A549 (cell line): ENCODE data around the gene SYCP1. TPM values are rescaled to one million over a fixed set of nuclear protein-coding genes. Genes with fewer than 3 reads are reported as not detected.

ENCODE experiments used
- ATAC-seq, 2 experiments: fragments of 200-7000 bp in 1 of 2; fragments of >200 bp in 1 of 2; cut with Nextera tagmentation in 1 of 2; cut with Tn5 transposase in 1 of 2; 3 replicates each; pipeline versions ENCODE4 v1.8.0 to v1.9.1; 2018 to 2020; ENCODE audit warnings: mild to moderate bottlenecking in 1 of 2, moderate library complexity in 1 of 2
- CTCF ChIA-PET: fragments of 300-600 bp; sonication (Branson Sonifier 250); formaldehyde crosslinking; extraction: SDS; loops from one replicate; lab custom pipeline; 2021; ENCODE audit warnings: antibody characterized with exemption, inconsistent platforms; lab: Yijun Ruan, JAX
- POLR2A ChIA-PET: fragments of 350-600 bp; formaldehyde crosslinking; extraction: SDS; loops from one replicate; lab custom pipeline; 2021; ENCODE audit warnings: antibody characterized with exemption, inconsistent platforms; lab: Yijun Ruan, JAX
- DNase-seq, 2 experiments: peaks; one replicate each; pipeline versions ENCODE4 v3.0.0 to v3.0.0-alpha.2; 2011 to 2016; ENCODE audit warnings: low read depth in 1 of 2, low spot score in 1 of 2
- FAIRE-seq: peaks from 2 replicates; lab custom pipeline; 2011; peaks lifted over from hg19 to GRCh38; lab: Jason Lieb, UNC
- H3K27ac ChIP-seq, 2 experiments: fragments of >200 bp; sonication (Bioruptor Twin); formaldehyde crosslinking; 3 replicates each; pipeline ENCODE4 v1.5.1; 2016 to 2017
- H3K4me1 ChIP-seq: fragments of >200 bp; sonication (Bioruptor Twin); formaldehyde crosslinking; 3 replicates; pipeline ENCODE4 v1.6.1; 2016
- H3K4me2 ChIP-seq: fragments of >200 bp; sonication (Bioruptor Twin); formaldehyde crosslinking; 3 replicates; pipeline ENCODE4 v1.6.1; 2016
- H3K4me3 ChIP-seq: fragments of >200 bp; sonication (Bioruptor Twin); formaldehyde crosslinking; 3 replicates; pipeline ENCODE4 v1.5.1; 2016
- H3K9me3 ChIP-seq: fragments of >200 bp; sonication (Bioruptor Twin); formaldehyde crosslinking; 3 replicates; pipeline ENCODE4 v1.6.1; 2016
- CEBPB ChIP-seq, 2 experiments: fragments of >200 bp in 1 of 2; sonication (Bioruptor Twin) in 1 of 2; formaldehyde crosslinking in 1 of 2; IDR thresholded peaks; 2 replicates each; pipeline ENCODE4 v1.6.1; 2012 to 2016
- CHD2 ChIP-seq: fragments of 150-350 bp; IDR thresholded peaks from 2 replicates; pipeline ENCODE4 v1.6.1; 2014; ENCODE audit warnings: low read length; ENCODE audit not compliant: partially characterized antibody
- CTCF ChIP-seq: fragments of >200 bp; sonication (Bioruptor Twin); formaldehyde crosslinking; IDR thresholded peaks from 3 replicates; pipeline ENCODE4 v1.5.1; 2016
- E2F6 ChIP-seq: IDR thresholded peaks from 2 replicates; pipeline ENCODE4 v1.6.1; 2012; ENCODE audit warnings: low read depth, borderline replicate concordance
- EHMT2 ChIP-seq: fragments of 200-600 bp; sonication (generic); IDR thresholded peaks from 2 replicates; pipeline ENCODE4 v1.6.1; 2016; ENCODE audit warnings: antibody characterized with exemption, low read depth, mild to moderate bottlenecking, moderate library complexity
- ESRRA ChIP-seq: fragments of 150-350 bp; IDR thresholded peaks from 2 replicates; pipeline ENCODE4 v1.6.1; 2014; ENCODE audit warnings: mild to moderate bottlenecking, low read length, borderline replicate concordance
- FOSL2 ChIP-seq, 2 experiments: fragments of 450-650 bp in 1 of 2; fragments of >200 bp in 1 of 2; sonication (Bioruptor Twin) in 1 of 2; formaldehyde crosslinking; IDR thresholded peaks; 2 replicates each; pipeline versions ENCODE4 v1.5.0 to v1.6.1; 2016 to 2020; ENCODE audit warnings: mild to moderate bottlenecking in 1 of 2, moderate library complexity in 1 of 2
- KDM5A ChIP-seq: fragments of 200-600 bp; sonication (generic); IDR thresholded peaks from 2 replicates; pipeline ENCODE4 v1.6.1; 2016; ENCODE audit warnings: antibody characterized with exemption, mild to moderate bottlenecking
- NFE2L2 ChIP-seq: fragments of 150-350 bp; conservative IDR thresholded peaks from 2 replicates; pipeline ENCODE4 v1.6.1; 2014; ENCODE audit warnings: low read length
- NR3C1 ChIP-seq: fragments of >200 bp; sonication (Bioruptor Twin); formaldehyde crosslinking; IDR thresholded peaks from 3 replicates; pipeline ENCODE4 v1.6.1; 2017
- PBX3 ChIP-seq: IDR thresholded peaks from 2 replicates; pipeline ENCODE4 v1.6.1; 2012
- RARB ChIP-seq: fragments of 250-450 bp; sonication (Bioruptor Pico); IDR thresholded peaks from 2 replicates; pipeline ENCODE4 v1.8.0; 2021; ENCODE audit warnings: mild to moderate bottlenecking, moderate library complexity
- RCOR1 ChIP-seq: fragments of 150-350 bp; IDR thresholded peaks from 2 replicates; pipeline ENCODE4 v1.6.1; 2014; ENCODE audit warnings: antibody characterized with exemption, low read length, low read depth
- REST ChIP-seq: fragments of 200-600 bp; sonication (generic); IDR thresholded peaks from 2 replicates; pipeline ENCODE4 v1.6.1; 2016; ENCODE audit warnings: antibody characterized with exemption, mild to moderate bottlenecking, moderate library complexity
- RFX5 ChIP-seq: fragments of 450-650 bp; IDR thresholded peaks from 2 replicates; pipeline ENCODE4 v1.7.1; 2014; ENCODE audit warnings: antibody characterized with exemption, mild to moderate bottlenecking, moderate library complexity
- RNF2 ChIP-seq: fragments of 200-600 bp; sonication (generic); IDR thresholded peaks from 2 replicates; pipeline ENCODE4 v1.6.1; 2016; ENCODE audit warnings: low read depth, mild to moderate bottlenecking, antibody characterized with exemption, moderate library complexity, borderline replicate concordance
- TP53 ChIP-seq: fragments of 250-450 bp; sonication (Bioruptor Pico); IDR thresholded peaks from 2 replicates; pipeline ENCODE4 v1.5.0; 2021; ENCODE audit warnings: mild to moderate bottlenecking, moderate library complexity
- USF2 ChIP-seq: fragments of 450-650 bp; IDR thresholded peaks from 2 replicates; pipeline ENCODE4 v1.6.1; 2014; ENCODE audit warnings: antibody characterized with exemption
- ZC3H11A ChIP-seq: fragments of 450-650 bp; IDR thresholded peaks from 2 replicates; pipeline ENCODE4 v1.6.1; 2014; ENCODE audit warnings: antibody characterized with exemption, mild to moderate bottlenecking
- ZFP36 ChIP-seq: fragments of 450-650 bp; IDR thresholded peaks from 2 replicates; pipeline ENCODE4 v1.6.1; 2014; ENCODE audit warnings: borderline replicate concordance; ENCODE audit not compliant: partially characterized antibody
- ZNF302 ChIP-seq: fragments of 250-450 bp; sonication (Bioruptor Pico); IDR thresholded peaks from 2 replicates; pipeline ENCODE4 v1.9.0; 2021; ENCODE audit warnings: inconsistent platforms, mild to moderate bottlenecking, moderate library complexity
- WGBS: methylation state at CpG from one replicate; pipeline ENCODE4 v1.1.6; 2017; ENCODE audit errors: missing lambda C conversion rate; 5-methylcytosine and 5-hydroxymethylcytosine counted together
- polyA plus RNA-seq, 4 experiments: library from polyadenylated mRNA; depleted of rRNA in 3 of 4; stranded (reverse); fragments of >200 nt; fragmentation: RNase III in 1 of 4; extraction: RNeasy Plus Mini Kit Qiagen cat#74134 plus additional on column Dnase treatment in 1 of 4; gene quantifications; 2 replicates in 3 of 4; 3 replicates in 1 of 4; pipeline ENCODE4 v1.2.3, GENCODE V29; 2011 to 2017

Gene SYCP1
- polyA plus RNA-seq, 2 of the 4 experiments (the other 2 are of a cell fraction), result not detected

- Histone ChIP-seq H3K9me3 (no peaks in the 10 kb centered on the region), H3K4me3 (no peak overlapping the region), H3K4me1 (no peaks in the 10 kb centered on the region), H3K4me2 (no peak overlapping the region), H3K27ac (no peak overlapping the region)
- DNase-seq (no peak), FAIRE-seq (no peak), ATAC-seq (no peak)
- no peak for TF ChIP-seq CHD2
- no peak for TF ChIP-seq ZFP36
- no peak for TF ChIP-seq REST
- no peak for TF ChIP-seq TP53 (CRISPR knock-in tag)
- TF ChIP-seq RCOR1, result no peak
- TF ChIP-seq ESRRA, result no peak
- TF ChIP-seq EHMT2, result no peak
- TF ChIP-seq ZC3H11A, result no peak
- no peak for TF ChIP-seq CTCF
- TF ChIP-seq FOSL2 (IDR thresholded peaks at IDR 0.05), result no peak
- no peak for TF ChIP-seq FOSL2 (CRISPR knock-in tag; IDR thresholded peaks at IDR 0.05)
- no peak for TF ChIP-seq RFX5
- no peak for TF ChIP-seq E2F6
- TF ChIP-seq NR3C1, result no peak
- CTCF ChIA-PET, result no interaction called here
- POLR2A ChIA-PET, result no interaction called here
- 45% methylated on average over 4 of the region's 4 CpGs for WGBS
These were observed 182.3 kb downstream of the SYCP1 start for GRCh38 chr1:115036814-115037507.

GRCh38 chr1:115040501-115040900 is 185.8 kb downstream of the SYCP1 start:
- ATAC-seq, result no peak
- no peak for DNase-seq
- TF ChIP-seq RNF2, result no peak
- no peak for TF ChIP-seq KDM5A
- no peak for TF ChIP-seq RARB (CRISPR knock-in tag)
- TF ChIP-seq USF2, result no peak
- no peak for TF ChIP-seq CEBPB (IDR thresholded peaks at IDR 0.05)
- TF ChIP-seq NFE2L2, result no peak
- TF ChIP-seq PBX3, result no peak
- TF ChIP-seq ZNF302, result no peak
- TF ChIP-seq EHMT2, result no peak
- H3K4me2 ChIP-seq, result no peak overlapping the region
- ChIA-PET CTCF (interaction anchor here (0.7 to 1.7 kb wide), 2 partner anchors 11 to 70 kb away, joined by 3 read pairs; partner anchors contain the start of gene TSHB), POLR2A (no interaction called here)
- no peak overlapping the region for H3K4me3 ChIP-seq
- no peak for FAIRE-seq
- no peaks in the 10 kb centered on the region for H3K9me3 ChIP-seq
- WGBS, result 43% methylated on average over 2 of the region's 2 CpGs
- H3K27ac ChIP-seq, result no peak overlapping the region
- no peaks in the 10 kb centered on the region for H3K4me1 ChIP-seq
